ENCODE measurements around the gene UBE2I. TPM values are rescaled to one million over a fixed set of nuclear protein-coding genes. Genes with fewer than 3 reads are reported as not detected.

The UBE2I gene
- total RNA-seq, 1 donor from 2014 or later: 256 TPM

DNA sequence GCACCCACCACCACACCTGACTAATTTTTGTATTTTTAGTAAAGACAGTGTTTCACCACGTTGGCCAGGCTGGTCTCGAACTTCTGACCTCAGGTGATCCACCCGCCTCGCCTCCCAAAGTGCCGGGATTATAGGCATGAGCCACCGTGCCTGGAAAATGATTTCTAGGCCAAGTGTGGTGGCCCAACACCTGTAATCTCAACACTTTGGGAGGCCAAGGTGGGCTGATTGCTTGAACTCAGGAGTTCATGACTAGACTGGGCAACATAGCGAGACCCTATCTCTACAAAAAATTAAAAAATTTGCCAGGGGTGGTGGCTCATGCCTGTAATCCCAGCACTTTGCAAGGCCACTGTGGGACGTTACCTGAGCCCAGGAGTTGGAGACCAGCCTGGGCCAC lies 13.0 kb downstream of the UBE2I start:
- Mint-ChIP-seq H3K27me3 (ENCODE audit: unreplicated experiment) (peaks cover 5% of the 10 kb centered on the region), H3K4me3 (ENCODE audit: unreplicated experiment) (no peak overlapping the region), H3K4me1 (ENCODE audit: low read depth, unreplicated experiment) (no peaks in the 10 kb centered on the region), H3K27ac (ENCODE audit: unreplicated experiment) (no peak overlapping the region), H3K36me3 (ENCODE audit: unreplicated experiment) (no peaks in the 10 kb centered on the region), H3K9me3 (ENCODE audit: unreplicated experiment) (peaks cover 10% of the 10 kb centered on the region)
- DNase-seq: no peak
- TF ChIP-seq, protein P1, sequence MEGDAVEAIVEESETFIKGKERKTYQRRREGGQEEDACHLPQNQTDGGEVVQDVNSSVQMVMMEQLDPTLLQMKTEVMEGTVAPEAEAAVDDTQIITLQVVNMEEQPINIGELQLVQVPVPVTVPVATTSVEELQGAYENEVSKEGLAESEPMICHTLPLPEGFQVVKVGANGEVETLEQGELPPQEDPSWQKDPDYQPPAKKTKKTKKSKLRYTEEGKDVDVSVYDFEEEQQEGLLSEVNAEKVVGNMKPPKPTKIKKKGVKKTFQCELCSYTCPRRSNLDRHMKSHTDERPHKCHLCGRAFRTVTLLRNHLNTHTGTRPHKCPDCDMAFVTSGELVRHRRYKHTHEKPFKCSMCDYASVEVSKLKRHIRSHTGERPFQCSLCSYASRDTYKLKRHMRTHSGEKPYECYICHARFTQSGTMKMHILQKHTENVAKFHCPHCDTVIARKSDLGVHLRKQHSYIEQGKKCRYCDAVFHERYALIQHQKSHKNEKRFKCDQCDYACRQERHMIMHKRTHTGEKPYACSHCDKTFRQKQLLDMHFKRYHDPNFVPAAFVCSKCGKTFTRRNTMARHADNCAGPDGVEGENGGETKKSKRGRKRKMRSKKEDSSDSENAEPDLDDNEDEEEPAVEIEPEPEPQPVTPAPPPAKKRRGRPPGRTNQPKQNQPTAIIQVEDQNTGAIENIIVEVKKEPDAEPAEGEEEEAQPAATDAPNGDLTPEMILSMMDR (IDR thresholded peaks at IDR 0.05; ENCODE audit: partially characterized antibody, unreplicated experiment): no peak

DNA sequence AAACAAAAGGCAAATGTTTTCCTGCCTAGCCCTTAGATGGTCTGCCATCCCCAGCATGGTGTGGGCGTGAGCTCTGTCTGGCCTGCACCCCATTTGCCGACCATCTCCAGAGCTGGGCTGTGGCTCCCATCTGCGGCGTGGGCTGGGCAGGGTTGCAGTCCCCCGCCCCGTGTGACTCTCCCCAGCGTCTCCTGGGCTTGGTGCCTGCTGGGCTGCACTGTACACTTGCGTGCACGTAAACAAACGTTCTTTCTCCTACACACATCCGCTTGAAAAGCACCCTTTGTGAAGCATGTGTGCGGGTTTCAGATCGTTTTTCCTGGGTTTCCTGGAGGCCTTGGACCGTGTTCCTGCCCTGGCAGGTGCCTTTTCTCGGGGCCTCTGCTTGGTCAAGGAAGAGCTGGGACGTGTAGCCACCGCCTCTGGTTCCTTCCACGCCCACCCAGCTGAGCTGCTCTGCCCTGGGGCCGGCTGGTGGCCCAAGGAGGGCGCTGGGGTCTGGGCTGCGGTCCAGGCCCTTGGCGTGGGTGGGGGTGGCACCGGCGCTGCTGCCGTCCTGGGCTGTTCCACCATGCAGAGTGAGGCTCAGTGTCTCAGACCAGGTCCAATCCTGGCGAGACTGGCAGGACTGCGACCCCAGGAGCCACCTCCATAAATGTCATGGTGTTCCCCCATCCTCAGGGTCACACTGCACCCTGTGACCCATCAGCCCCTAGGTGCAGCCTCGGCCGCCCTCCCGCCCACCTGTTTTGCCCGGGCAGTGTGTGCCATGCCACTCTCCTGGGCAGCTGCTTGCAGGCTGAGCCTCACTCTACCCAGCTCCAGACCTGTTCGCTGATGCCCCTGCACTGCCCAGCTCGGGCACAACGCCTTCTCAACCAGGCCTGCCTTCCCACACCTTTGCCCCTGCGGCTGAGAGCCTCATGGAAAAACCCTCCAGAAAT lies 14.1 kb downstream of the UBE2I start:
- no peaks in the 10 kb centered on the region for H3K36me3 Mint-ChIP-seq (ENCODE audit: unreplicated experiment)
- peaks cover 9% of the 10 kb centered on the region for H3K9me3 Mint-ChIP-seq (ENCODE audit: unreplicated experiment)
- no peak for DNase-seq

DNA sequence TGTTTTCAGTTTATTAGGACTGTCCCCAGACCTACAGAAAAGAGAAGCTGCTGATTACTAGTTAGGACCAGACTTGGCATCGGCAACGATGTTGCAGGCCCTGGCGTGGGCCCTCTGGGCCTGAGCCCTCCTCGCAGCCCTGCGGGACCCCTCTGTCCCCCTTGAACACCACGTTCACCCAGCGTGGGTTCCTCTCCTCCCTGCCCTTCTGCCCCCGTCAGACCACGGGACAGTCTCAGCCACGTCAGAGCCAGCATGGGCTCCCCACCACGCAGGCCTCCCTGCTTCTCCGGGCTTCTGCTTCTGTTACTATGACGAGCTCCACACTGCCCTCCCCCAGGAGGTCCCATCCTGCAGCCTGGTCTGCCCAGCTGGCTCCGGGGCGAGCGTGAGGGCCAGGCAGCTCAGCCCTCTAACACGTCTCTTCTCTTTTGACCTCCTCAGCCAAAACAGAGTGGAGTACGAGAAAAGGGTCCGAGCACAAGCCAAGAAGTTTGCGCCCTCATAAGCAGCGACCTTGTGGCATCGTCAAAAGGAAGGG lies 14.9 kb downstream of the UBE2I start:
- H3K27me3 Mint-ChIP-seq (ENCODE audit: unreplicated experiment): peaks cover 4% of the 10 kb centered on the region
- no peaks in the 10 kb centered on the region for H3K4me1 Mint-ChIP-seq (ENCODE audit: low read depth, unreplicated experiment)
- H3K36me3 Mint-ChIP-seq (ENCODE audit: unreplicated experiment): no peaks in the 10 kb centered on the region
- peaks cover 8% of the 10 kb centered on the region for H3K9me3 Mint-ChIP-seq (ENCODE audit: unreplicated experiment)
- DNase-seq: no peak
- TF ChIP-seq, protein P1 (IDR thresholded peaks at IDR 0.05; ENCODE audit: partially characterized antibody, unreplicated experiment): no peak
- no peak overlapping the region for H3K27ac Mint-ChIP-seq (ENCODE audit: unreplicated experiment)
- no peak overlapping the region for H3K4me3 Mint-ChIP-seq (ENCODE audit: unreplicated experiment)

More for the DNA sequence above, 14.1 kb downstream of the UBE2I start:
- H3K27me3 Mint-ChIP-seq (ENCODE audit: unreplicated experiment): peaks cover 5% of the 10 kb centered on the region
- no peak overlapping the region for H3K27ac Mint-ChIP-seq (ENCODE audit: unreplicated experiment)
- H3K4me1 Mint-ChIP-seq (ENCODE audit: low read depth, unreplicated experiment): no peaks in the 10 kb centered on the region
- TF ChIP-seq, protein P1 (IDR thresholded peaks at IDR 0.05; ENCODE audit: partially characterized antibody, unreplicated experiment): no peak
- H3K4me3 Mint-ChIP-seq (ENCODE audit: unreplicated experiment): no peak overlapping the region

DNA sequence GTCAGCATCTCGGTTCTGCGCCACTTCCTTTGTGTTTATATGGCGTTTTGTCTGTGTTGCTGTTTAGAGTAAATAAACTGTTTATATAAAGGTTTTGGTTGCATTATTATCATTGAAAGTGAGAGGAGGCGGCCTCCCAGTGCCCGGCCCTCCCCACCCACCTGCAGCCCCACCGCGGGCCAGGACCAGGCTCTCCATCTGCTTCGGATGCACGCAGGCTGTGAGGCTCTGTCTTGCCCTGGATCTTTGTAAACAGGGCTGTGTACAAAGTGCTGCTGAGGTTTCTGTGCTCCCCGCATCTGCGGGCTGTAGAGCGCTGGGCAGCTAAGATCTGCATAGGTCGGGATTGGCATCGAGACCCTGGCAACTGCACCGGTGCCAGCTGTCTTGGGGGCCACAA lies 15.8 kb downstream of the UBE2I start:
- TF ChIP-seq, protein P1 (IDR thresholded peaks at IDR 0.05; ENCODE audit: partially characterized antibody, unreplicated experiment): no peak
- Mint-ChIP-seq H3K27ac (ENCODE audit: unreplicated experiment) (no peak overlapping the region), H3K9me3 (ENCODE audit: unreplicated experiment) (peaks cover 6% of the 10 kb centered on the region), H3K36me3 (ENCODE audit: unreplicated experiment) (no peaks in the 10 kb centered on the region), H3K4me1 (ENCODE audit: low read depth, unreplicated experiment) (no peaks in the 10 kb centered on the region), H3K4me3 (ENCODE audit: unreplicated experiment) (no peak overlapping the region), H3K27me3 (ENCODE audit: unreplicated experiment) (peaks cover 3% of the 10 kb centered on the region)
- DNase-seq: no peak
